ENCODE data around the gene JHY. TPM values are rescaled to one million over a fixed set of nuclear protein-coding genes. Genes with fewer than 3 reads are reported as not detected.

JHY gene
- total and polyA plus RNA-seq, 2 donors (not counting 1 experiment from before 2014, with no cell fraction given): 2.3 to 5.1 TPM

DNA sequence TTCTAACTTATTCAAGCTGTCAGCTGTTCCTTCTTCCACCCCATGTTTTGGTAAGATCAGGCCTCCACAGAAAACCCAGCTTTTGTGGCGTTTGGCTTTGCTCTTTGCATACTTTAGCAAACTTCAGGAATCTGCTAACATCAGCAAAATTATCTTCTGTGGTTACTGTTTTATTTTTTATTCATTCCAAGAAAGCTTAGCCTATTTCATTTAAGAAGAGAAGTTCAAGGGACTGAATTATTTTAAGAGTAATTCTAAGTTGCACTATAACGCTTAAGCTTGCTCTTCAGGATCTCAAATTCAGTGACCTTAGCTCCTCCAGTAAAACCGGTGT, 1.1 kb downstream of the JHY start:
- peak overlapping the region; percentile 85 for H3K27ac Mint-ChIP-seq
- peaks cover 0 to 19% (median 6%) of the 10 kb centered on the region in 4 experiments for H3K27me3 ChIP-seq (replicated peaks in 1 of 4; ENCODE audit: control extremely low read depth in 1 of 4, control insufficient read depth in 3 of 4, insufficient read depth in 4 of 4, low read length in 3 of 4)
- H3K4me3 Mint-ChIP-seq: peak overlapping the region; percentile 89
- H2AFZ ChIP-seq (ENCODE audit: insufficient read depth, low read depth, low read length, poor library complexity, severe bottlenecking): peak overlapping the region; percentile 87
- no peak for ATAC-seq (ENCODE audit: low read depth)
- no peaks in the 10 kb centered on the region for H3K9me3 Mint-ChIP-seq (ENCODE audit: insufficient read depth)
- H3K27me3 Mint-ChIP-seq: peaks cover 22% of the 10 kb centered on the region
- H4K20me1 ChIP-seq (ENCODE audit: control insufficient read depth, insufficient read depth, low read length, poor library complexity, severe bottlenecking): no peaks in the 10 kb centered on the region
- ChIA-PET POLR2A (interaction anchor here (1.3 kb wide), 1 partner anchor 180 kb away, joined by 5 read pairs; no protein-coding TSS in a partner anchor), CTCF (interaction anchor here (0.8 to 1.6 kb wide), 6 partner anchors 20 to 303 kb away, joined by 3 to 13 read pairs (median 3); no protein-coding TSS in a partner anchor)
- H3K9ac ChIP-seq (ENCODE audit: low read length): peak overlapping the region; percentile 84
- peak overlapping the region; percentile 78 for H3K4me2 ChIP-seq (replicated peaks; ENCODE audit: low read depth, low read length, poor library complexity, severe bottlenecking)
- H3K9me3 ChIP-seq (ENCODE audit: control extremely low read depth in 1 of 3, control insufficient read depth in 2 of 3, insufficient read depth in 1 of 3, low read length in 2 of 3): no peaks in the 10 kb centered on the region
- no CpG with 5 or more reads among the region's 3 CpGs for WGBS (ENCODE audit: insufficient coverage)
- no peak for TF ChIP-seq EZH2 (IDR thresholded peaks at IDR 0.05; ENCODE audit: borderline replicate concordance, insufficient read depth, low read depth, low read length, poor library complexity, severe bottlenecking)
- H3K79me2 ChIP-seq (ENCODE audit: control insufficient read depth, insufficient read depth, low read length): no peaks in the 10 kb centered on the region
- DNase-seq: no peak
- intact Hi-C loops (cut with micrococcal nuclease): loop anchor here (2.0 kb wide), 1 partner anchor 179 kb away; the partner anchor contains the start of gene HSPA8
- H3K4me1 Mint-ChIP-seq: peaks cover 10% of the 10 kb centered on the region
- peaks cover 0 to 3% of the 10 kb centered on the region in 2 experiments for H3K36me3 ChIP-seq (replicated peaks in 1 of 2; ENCODE audit: control extremely low read depth in 1 of 2, control insufficient read depth in 1 of 2, extremely low read depth in 1 of 2, insufficient read depth in 2 of 2, low read length in 1 of 2)
- peak overlapping the region in 1 of 2 donors; percentile 80 for H3K27ac ChIP-seq (ENCODE audit: low read length in 2 of 2)
- H3K4me1 ChIP-seq (ENCODE audit: control insufficient read depth in 2 of 2, insufficient read depth in 2 of 2, low read length in 2 of 2): peaks cover 10 to 12% of the 10 kb centered on the region in 2 donors
- H3K4me3 ChIP-seq (ENCODE audit: control extremely low read depth in 1 of 5, extremely low read depth in 1 of 5, insufficient read depth in 1 of 5, low read depth in 2 of 5, low read length in 4 of 5): peak overlapping the region in 4 of 5 experiments; percentile 76 to 85 (median 78)

- CTCF ChIA-PET: interaction anchor here (0.9 kb wide), 1 partner anchor 106 kb away, joined by 3 read pairs; no protein-coding TSS in a partner anchor
- no peak for ATAC-seq (ENCODE audit: low read depth)
These were observed 5.6 kb downstream of the JHY start for GRCh38 chr11:122888162-122888561.

More at GRCh38 chr11:122888162-122888561, 5.6 kb downstream of the JHY start:
- TF ChIP-seq EZH2 (IDR thresholded peaks at IDR 0.05; ENCODE audit: borderline replicate concordance, insufficient read depth, low read depth, low read length, poor library complexity, severe bottlenecking): no peak
- TF ChIP-seq CTCF (IDR thresholded peaks at IDR 0.05): no peak
- Histone ChIP-seq H3K4me1 (ENCODE audit: control insufficient read depth in 2 of 2, insufficient read depth in 2 of 2, low read length in 2 of 2) (peaks cover 6 to 7% of the 10 kb centered on the region in 2 donors), H3K9ac (ENCODE audit: low read length) (no peak overlapping the region), H2AFZ (ENCODE audit: insufficient read depth, low read depth, low read length, poor library complexity, severe bottlenecking) (no peak overlapping the region), H3K79me2 (ENCODE audit: control insufficient read depth, insufficient read depth, low read length) (no peaks in the 10 kb centered on the region), H3K4me2 (replicated peaks; ENCODE audit: low read depth, low read length, poor library complexity, severe bottlenecking) (no peak overlapping the region), H3K27ac (ENCODE audit: low read length in 2 of 2) (no peak overlapping the region), H3K9me3 (ENCODE audit: control extremely low read depth in 1 of 3, control insufficient read depth in 2 of 3, insufficient read depth in 1 of 3, low read length in 2 of 3) (no peaks in the 10 kb centered on the region), H3K27me3 (replicated peaks in 1 of 4; ENCODE audit: control extremely low read depth in 1 of 4, control insufficient read depth in 3 of 4, insufficient read depth in 4 of 4, low read length in 3 of 4) (peaks cover 0 to 1% (median 0%) of the 10 kb centered on the region in 4 experiments), H3K4me3 (ENCODE audit: control extremely low read depth in 1 of 5, extremely low read depth in 1 of 5, insufficient read depth in 1 of 5, low read depth in 2 of 5, low read length in 4 of 5) (no peak overlapping the region), H3K36me3 (replicated peaks in 1 of 2; ENCODE audit: control extremely low read depth in 1 of 2, control insufficient read depth in 1 of 2, extremely low read depth in 1 of 2, insufficient read depth in 2 of 2, low read length in 1 of 2) (peaks cover 0 to 3% of the 10 kb centered on the region in 2 experiments), H4K20me1 (ENCODE audit: control insufficient read depth, insufficient read depth, low read length, poor library complexity, severe bottlenecking) (no peaks in the 10 kb centered on the region)
- H3K27ac Mint-ChIP-seq: no peak overlapping the region
- no peak overlapping the region for H3K4me3 Mint-ChIP-seq
- H3K4me1 Mint-ChIP-seq: peaks cover 10% of the 10 kb centered on the region
- no peaks in the 10 kb centered on the region for H3K9me3 Mint-ChIP-seq (ENCODE audit: insufficient read depth)
- DNase-seq: no peak
- POLR2A ChIA-PET: interaction anchor here (0.5 kb wide), 1 partner anchor 84 kb away, joined by 6 read pairs; no protein-coding TSS in a partner anchor
- intact Hi-C loops (cut with micrococcal nuclease): no loop called here
- peaks cover 4% of the 10 kb centered on the region for H3K27me3 Mint-ChIP-seq
- no CpG with 5 or more reads among the region's 2 CpGs for WGBS (ENCODE audit: insufficient coverage)

Data from B cell (primary cell).